LHCN-M2 (cell line): ENCODE data around the gene RASSF4. TPM values are rescaled to one million over a fixed set of nuclear protein-coding genes. Genes with fewer than 3 reads are reported as not detected.

Source experiments
- DNase-seq: peaks from one replicate; pipeline ENCODE4 v3.0.0-alpha.2; 2012; ENCODE audit warnings: low read depth
- total RNA-seq: library from RNA; depleted of rRNA; stranded (reverse); fragments of >200 nt; gene quantifications from 2 replicates; pipeline ENCODE4 v1.2.3, GENCODE V29; 2014

The RASSF4 gene
- total RNA-seq, 1 experiment from 2014 or later, result 29.5 TPM

GRCh38 chr10:44988957-44989585 is 29.5 kb downstream of the RASSF4 start:
- DNase-seq, result no peak

GRCh38 chr10:44989597-44990301 is 30.1 kb downstream of the RASSF4 start:
- DNase-seq, result no peak

GRCh38 chr10:44990302-44990655 is 30.7 kb downstream of the RASSF4 start:
- DNase-seq, result no peak

- DNase-seq, result no peak
These were observed 31.4 kb downstream of the RASSF4 start for GRCh38 chr10:44990965-44991364.

- DNase-seq, result no peak
These were observed 32.0 kb downstream of the RASSF4 start for GRCh38 chr10:44991571-44991970.

GRCh38 chr10:44992070-44992731 is 32.6 kb downstream of the RASSF4 start:
- DNase-seq, result no peak

GRCh38 chr10:44992732-44993225 is 33.2 kb downstream of the RASSF4 start:
- no peak for DNase-seq

- DNase-seq, result no peak
These were observed 33.8 kb downstream of the RASSF4 start for GRCh38 chr10:44993226-44993921.

GRCh38 chr10:44993922-44994751 is 34.5 kb downstream of the RASSF4 start:
- no peak for DNase-seq

- no peak for DNase-seq
These were observed 35.3 kb downstream of the RASSF4 start for GRCh38 chr10:44994752-44995530.

GRCh38 chr10:44995581-44995913 is 35.9 kb downstream of the RASSF4 start:
- no peak for DNase-seq

GRCh38 chr10:44995914-44996669 is 36.5 kb downstream of the RASSF4 start:
- DNase-seq, result no peak

- DNase-seq, result no peak
These were observed 37.6 kb downstream of the RASSF4 start for GRCh38 chr10:44997105-44997748.

GRCh38 chr10:44998146-44998631 is 38.6 kb downstream of the RASSF4 start:
- DNase-seq, result peak; percentile 44

GRCh38 chr10:45000138-45000751 is 40.6 kb downstream of the RASSF4 start:
- DNase-seq, result peak; percentile 86

GRCh38 chr10:45000752-45001380 is 41.3 kb downstream of the RASSF4 start, which contains the start of gene ZNF22:
ZNF22 (plus strand) TSS chr10:45000923; CDS start chr10:45003369, 2,446 bp downstream.
- DNase-seq, result peak; percentile 79

- DNase-seq, result peak; percentile 76
These were observed 42.0 kb downstream of the RASSF4 start for GRCh38 chr10:45001381-45002148.
